Stimulated activated CD4-positive, alpha-beta T cell treated with anti-CD3 and anti-CD28 coated beads, Interleukin-4, amount 100 ng/mL, for 4 hours (primary cell): ENCODE data around the gene ATP5PO.

Experiments
- DNase-seq, 2 experiments: peaks; one replicate each; pipeline ENCODE4 v3.0.0-alpha.2; 2020

Gene ATP5PO, protein sequence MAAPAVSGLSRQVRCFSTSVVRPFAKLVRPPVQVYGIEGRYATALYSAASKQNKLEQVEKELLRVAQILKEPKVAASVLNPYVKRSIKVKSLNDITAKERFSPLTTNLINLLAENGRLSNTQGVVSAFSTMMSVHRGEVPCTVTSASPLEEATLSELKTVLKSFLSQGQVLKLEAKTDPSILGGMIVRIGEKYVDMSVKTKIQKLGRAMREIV

DNA sequence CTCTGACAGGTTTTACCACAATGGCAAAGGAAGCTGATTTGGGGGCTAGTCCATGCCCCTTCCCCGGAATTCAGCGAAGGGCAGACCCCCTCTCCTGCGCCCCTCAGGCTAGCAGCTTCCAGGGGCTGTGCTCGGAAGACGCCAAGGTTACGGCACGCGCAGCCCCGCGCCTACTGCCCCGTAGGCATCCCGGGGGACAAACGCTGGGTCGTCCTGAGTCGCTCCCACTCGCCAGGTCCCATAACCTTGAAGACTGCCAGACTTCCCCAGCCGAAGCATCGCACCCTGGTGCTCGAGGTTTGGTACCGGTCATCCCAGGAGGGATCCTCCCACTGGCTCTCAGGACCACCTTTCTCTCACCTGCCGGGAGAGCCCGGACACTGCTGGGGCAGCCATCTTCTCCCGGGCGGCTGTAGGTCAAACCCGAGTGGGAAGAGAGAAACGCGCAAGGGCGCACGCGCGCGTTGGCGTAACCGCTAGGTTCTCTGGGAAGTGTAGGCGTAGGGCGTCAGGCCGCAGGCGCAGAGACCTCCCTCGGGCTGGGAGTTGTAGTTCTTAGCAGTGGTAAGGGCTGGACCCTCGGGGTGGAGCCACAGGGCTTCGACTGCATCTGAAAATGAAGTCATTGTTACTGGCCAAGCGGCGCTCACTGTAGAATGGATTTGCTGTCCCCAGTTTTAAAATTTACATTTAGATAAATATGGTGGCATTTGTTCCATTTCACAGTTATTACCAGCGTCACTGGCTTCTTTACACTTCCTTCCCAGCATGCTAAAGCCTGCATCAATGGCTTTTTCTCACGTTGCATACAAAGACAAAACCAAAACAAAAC lies at the start of gene ATP5PO:
Gene ATP5PO (minus strand): TSS at position 437 of the 832 bp plus-strand sequence. CDS start 41 bp downstream, at position 396.
- DNase-seq = peak; percentile 93 to 97

GRCh38 chr21:33964706-33965325 lies 49.2 kb upstream of the ATP5PO start:
- DNase-seq = no peak

GRCh38 chr21:33963848-33964555 lies 48.4 kb upstream of the ATP5PO start:
- DNase-seq = no peak

GRCh38 chr21:33962290-33962689 lies 46.7 kb upstream of the ATP5PO start:
- DNase-seq = no peak

DNA sequence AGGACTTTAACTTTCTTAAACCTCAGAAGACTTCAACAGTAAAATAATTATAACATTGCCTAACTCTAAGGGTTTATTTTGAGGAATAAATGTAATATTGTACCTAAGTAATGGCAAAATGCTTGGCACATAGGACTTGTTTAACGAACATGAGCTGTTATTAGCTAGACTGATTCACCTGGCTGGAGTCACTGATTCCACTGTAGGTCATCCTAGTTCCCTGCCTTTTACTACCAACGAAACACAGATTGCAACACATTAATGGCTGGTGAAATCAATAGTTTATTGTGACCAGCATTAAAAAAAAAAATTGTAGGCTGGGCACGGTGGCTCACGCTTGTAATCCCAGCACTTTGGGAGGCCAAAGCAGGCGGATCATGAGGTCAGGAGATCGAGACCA lies 45.5 kb upstream of the ATP5PO start:
- DNase-seq = no peak

DNA sequence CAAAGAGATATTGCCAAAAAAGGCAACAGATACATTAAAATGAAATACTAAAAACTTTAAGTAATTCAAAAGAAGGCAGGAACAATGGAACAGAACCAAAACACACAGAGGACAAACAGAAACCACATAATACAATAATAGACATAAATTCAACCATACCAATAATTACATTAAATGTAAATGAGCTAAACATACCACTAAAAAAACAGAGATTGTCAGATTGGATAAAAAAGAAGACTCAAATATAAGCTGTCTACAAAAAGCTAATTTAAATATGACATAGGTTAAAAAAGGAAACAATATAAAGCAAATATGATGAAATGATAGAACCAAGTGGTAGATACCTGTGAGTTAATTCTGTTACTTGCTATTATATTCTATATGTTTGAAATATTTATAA lies 44.1 kb upstream of the ATP5PO start:
- no peak for DNase-seq

DNA sequence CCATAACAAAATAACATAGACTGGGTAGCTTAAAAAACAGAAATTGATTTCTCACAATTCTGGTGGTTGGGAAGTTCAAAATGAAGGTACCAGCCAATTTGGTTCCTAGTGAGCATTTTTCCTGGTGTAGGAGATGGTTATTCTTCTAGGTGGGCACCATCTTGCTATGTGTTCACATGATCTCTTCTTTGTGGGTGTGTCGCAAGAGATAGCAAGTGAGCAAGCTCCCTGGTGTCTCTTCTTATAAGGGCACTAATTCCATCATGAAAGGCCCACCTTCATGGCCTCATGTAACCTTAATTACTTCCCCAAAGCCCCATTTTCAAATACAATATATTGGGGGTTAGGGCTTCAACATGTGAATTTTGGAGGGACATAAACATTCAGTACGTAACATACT lies 38.8 kb upstream of the ATP5PO start:
- DNase-seq = no peak

DNA sequence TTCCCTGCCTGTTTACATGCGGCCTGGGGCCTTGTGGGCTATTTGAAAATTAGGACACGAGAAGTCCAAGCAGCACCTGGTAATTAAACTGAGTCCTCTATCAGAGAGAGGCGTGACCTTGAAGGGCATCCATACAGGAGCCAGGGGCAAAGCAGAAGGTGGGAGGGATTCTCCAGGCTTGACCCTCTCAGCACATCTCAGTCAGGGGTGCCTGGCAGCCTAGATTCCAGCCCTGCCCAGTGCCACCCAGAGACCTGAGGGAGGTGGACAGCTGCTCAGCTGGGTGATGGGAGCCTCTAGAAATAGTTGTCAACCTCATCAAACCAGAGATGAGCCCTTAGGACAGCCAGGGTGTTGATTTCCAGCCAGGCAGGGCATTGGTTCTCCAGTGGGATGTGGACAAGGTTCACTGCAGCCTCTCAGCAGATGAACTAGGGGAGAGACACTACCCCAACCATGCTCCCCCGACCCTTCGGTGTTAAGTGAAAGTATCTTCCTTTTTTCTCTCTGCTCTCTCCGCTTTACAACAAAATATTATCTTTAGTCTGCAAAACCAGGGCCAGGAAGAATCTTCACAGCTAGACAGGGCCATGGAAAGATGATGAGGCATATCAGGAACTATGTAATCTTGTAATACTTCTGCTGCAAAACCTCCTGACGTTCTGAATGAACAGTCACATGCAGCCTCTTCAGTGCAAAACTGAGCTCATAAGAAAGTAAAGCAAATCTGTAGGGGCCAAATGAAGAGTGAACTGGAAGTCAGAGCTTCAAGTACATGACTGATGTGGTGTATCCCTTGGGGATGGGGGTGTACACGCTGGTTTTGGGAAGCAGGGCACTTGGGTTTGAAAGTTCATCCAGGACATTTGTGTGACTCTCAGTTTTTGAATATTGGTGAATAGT lies 35.9 kb upstream of the ATP5PO start:
- no peak for DNase-seq

GRCh38 chr21:33950431-33951079 lies 35.0 kb upstream of the ATP5PO start:
- DNase-seq = no peak

DNA sequence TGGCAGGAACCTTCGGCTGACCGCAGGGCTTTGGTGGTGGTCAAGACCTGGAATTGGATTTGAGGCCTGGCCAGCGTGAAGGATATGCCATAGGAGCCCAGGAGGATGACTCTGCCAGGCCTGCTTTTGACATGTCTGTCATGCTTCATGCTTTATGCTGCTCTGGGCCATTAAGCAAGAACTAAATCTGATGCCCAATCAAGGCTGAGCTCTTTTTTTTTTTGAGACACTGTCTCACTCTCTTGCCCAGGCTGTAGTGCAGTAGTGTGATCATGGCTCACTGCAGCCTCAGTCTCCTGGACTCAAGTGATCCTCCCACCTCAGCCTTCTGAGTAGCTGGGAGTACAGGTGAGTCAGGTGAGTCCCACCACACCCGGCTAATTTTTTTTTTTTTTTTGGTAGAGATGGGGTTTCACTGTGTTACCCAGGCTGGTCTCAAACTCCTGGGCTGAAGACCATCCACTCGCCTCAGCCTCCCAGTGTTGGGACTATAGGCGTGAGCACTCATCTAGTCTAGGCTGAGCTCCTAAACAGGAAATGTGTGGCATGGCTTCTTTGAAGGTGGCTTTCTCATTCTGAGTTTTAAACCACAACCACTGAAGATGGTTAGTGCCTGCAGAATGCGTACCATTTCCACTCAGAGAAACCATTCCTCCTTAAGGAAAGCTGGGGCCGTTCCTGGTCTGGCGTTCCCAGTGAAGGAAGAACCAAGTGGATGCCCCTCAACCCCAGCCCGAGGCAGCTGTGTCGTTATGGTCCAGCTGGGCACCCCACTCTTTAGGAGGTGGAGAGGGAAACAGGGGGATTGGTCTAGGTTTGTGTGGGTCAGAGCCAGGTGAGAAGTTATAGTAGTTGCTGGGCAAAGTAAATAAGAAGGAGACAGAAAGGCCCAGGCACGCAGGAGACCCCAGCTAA lies 34.2 kb upstream of the ATP5PO start:
- peak in 1 of 2 experiments; percentile 51 for DNase-seq

DNA sequence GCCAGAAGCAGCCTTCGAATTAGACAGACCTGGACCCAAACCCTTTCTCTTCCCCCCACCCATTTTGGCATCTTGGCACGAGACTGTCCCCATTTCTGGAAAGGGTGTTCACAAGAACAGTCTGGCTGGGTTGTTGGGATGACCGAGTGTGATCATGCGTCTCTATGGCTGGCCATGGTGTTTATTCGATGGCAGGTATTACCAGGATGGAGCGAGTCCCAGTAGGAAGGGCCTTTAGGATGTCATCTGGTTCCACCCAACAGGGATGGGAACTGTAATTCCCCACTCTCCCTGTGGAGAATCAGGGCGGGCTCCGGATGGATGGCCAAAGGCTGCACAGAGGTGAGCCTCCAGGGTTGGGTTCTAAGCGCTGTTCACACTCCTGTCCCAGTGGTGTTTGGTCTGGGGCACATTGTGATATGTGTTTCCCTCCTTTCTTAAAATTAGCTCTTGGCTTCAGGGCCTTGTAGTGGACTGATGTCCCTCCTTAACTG lies 33.4 kb upstream of the ATP5PO start:
- DNase-seq = no peak

GRCh38 chr21:33948096-33948950 lies 32.7 kb upstream of the ATP5PO start:
- peak; percentile 53 to 69 for DNase-seq

- peak; percentile 69 to 90 for DNase-seq
Observed at GRCh38 chr21:33947451-33948095, 32.0 kb upstream of the ATP5PO start.

DNA sequence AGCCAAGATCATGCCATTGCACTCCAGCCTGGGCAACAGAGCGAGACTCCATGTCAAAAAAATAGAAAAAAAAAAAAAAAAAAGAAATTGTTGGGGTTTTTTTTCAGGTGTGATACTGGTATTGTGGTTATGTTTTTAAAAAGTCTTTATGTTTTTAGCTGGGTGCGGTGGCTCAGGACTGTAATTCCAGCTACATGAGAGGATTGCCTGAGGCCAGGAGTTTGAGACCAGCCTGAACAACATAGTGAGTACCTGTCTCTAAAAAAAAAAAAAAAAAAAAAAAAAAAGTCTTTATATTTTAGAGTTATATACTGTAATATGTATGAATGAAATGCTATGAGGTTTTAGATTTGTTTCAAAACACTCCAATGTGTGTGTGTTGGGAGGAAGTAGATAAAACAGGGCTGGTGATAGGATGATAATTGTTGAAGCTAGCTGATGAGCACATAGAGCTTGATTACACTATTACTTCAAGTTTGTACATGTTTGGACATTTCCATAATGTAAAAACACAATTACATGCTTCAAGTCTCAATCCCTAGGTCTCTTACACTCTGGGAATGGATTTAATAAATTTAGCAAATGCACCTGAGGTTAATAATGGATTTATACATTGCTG lies 30.2 kb upstream of the ATP5PO start:
- no peak for DNase-seq

DNA sequence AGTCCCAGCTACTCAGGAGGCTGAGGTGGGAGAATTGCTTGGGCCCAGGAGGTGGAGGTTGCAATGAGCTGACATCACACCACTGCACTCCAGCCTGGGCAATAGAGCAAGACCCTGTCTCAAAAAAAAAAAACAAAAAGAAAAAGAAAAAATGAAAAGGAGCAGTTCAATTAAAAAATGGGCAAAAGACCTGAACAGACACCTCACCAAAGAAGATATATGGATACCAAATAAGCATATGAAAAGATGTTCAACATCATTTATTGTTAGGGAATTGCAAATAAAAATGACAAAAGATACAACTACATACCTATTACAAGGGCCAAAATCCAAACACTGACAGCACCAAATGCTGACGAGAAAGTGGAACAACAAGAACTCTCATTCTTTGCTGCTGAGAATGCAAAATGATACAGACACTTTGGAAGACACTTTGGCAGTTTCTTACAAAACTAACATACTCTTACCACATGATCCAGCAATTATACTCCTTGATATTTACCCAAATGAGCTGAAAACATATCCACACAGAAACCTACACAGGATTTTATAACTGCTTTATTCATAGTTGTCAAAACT lies 28.7 kb upstream of the ATP5PO start:
- DNase-seq = no peak

DNA sequence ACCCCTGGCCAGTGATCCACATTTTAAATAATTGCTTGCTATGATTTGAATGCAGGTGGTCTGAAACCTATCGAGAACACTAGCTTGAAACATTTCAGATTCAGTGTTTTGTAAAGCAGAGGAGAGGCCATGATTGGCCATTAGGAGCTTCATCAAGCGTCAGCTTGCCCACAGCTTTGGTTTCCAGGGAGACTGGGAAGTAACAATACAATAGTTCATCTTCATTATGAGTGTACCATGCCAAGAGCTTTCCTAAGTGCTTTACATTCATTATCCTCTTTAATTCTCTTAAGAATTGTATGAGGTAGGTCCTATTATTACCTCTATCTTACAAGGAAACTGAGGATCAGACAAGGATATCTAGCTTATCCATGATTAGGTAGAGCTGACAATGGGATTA lies 27.7 kb upstream of the ATP5PO start:
- no peak for DNase-seq

DNA sequence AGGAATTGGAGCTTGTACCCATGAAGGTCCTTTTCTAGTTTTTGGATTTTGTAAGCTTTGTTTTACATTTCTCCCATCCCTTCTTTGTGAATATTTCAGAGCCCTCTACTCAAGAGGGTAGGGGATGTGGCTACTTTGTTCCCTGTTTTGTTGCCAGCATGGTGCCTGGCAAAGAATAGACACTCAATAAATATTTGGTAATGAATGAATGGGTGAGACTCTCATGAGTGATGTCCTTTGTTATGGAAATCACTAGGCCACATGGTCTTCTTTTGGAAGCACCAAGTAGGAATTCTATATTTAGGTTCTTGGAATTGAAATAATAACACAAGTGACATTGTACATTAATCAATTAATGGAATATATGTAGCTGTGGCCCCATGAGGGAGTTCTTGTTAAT lies 26.8 kb upstream of the ATP5PO start:
- no peak for DNase-seq

DNA sequence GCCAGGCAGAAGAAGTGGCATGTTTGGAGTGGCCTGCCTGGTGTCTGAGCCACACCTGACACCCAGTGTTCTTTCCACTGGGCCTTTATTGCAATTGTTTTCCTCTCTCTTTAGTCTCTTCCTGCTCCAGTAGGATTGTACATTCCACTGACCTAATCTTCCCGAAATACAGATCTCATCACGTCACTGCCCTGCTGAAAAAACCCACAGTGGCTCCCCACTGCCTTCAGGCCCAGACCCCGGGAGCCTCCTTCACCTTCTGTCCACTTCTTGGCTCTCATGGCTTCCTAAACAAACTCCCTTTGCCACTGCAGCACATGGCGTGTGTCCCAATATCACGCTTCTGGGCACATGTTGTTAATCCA lies 25.3 kb upstream of the ATP5PO start:
- no peak for DNase-seq
